Fibroblast of mammary gland (primary cell): ENCODE results near the gene TSPEAR.
"Not testable (repeated sequence)": the region's sequence is repeated elsewhere in the genome, so short reads cannot be mapped to it uniquely, and the experiment has no call there.

Source experiments
- DNase-seq: peaks from one replicate; pipeline ENCODE4 v3.0.0-alpha.2; 2010; ENCODE audit warnings: low read depth
- H3K4me3 ChIP-seq: 2 replicates; pipeline ENCODE4 v1.5.1; 2011; ENCODE audit warnings: low read depth, mild to moderate bottlenecking, low read length, moderate library complexity; ENCODE audit not compliant: control insufficient read depth
- CTCF ChIP-seq: conservative IDR thresholded peaks from 2 replicates; pipeline ENCODE4 v1.5.1; 2011; ENCODE audit warnings: low read depth, low read length, inconsistent platforms; ENCODE audit not compliant: control insufficient read depth, insufficient read depth

Gene TSPEAR

GRCh38 chr21:44612669-44613229 lies 98.6 kb downstream of the TSPEAR start:
- TF ChIP-seq CTCF = no peak
- DNase-seq = no peak
- H3K4me3 ChIP-seq = no peak overlapping the region

- TF ChIP-seq CTCF = no peak
- no peak within 1 kb of the TSS for H3K4me3 ChIP-seq
- no peak for DNase-seq
Observed at GRCh38 chr21:44612029-44612486, 99.3 kb downstream of the TSPEAR start, which contains the start of gene KRTAP10-8. TSS of gene KRTAP10-8 (plus strand) at chr21:44612079. CDS start at chr21:44612101, 22 bp downstream.

GRCh38 chr21:44611551-44611950 lies 99.8 kb downstream of the TSPEAR start:
- no peak for TF ChIP-seq CTCF

GRCh38 chr21:44610157-44610843 lies 101.1 kb downstream of the TSPEAR start:
- not testable (repeated sequence) for H3K4me3 ChIP-seq, DNase-seq

More at GRCh38 chr21:44611551-44611950, 99.8 kb downstream of the TSPEAR start:
- H3K4me3 ChIP-seq = no peak overlapping the region
- DNase-seq = no peak

GRCh38 chr21:44609193-44609592 lies 102.2 kb downstream of the TSPEAR start:
- no peak for DNase-seq

GRCh38 chr21:44606495-44606894 lies 104.9 kb downstream of the TSPEAR start:
- no peak overlapping the region for H3K4me3 ChIP-seq
- DNase-seq = no peak

More at GRCh38 chr21:44609193-44609592, 102.2 kb downstream of the TSPEAR start:
- H3K4me3 ChIP-seq = no peak overlapping the region
- TF ChIP-seq CTCF = no peak

More at GRCh38 chr21:44606495-44606894, 104.9 kb downstream of the TSPEAR start:
- no peak for TF ChIP-seq CTCF
